WTC11 (cell line): Measurements from ENCODE around the gene IDE. TPM values are rescaled to one million over a fixed set of nuclear protein-coding genes. Genes with fewer than 3 reads are reported as not detected.

Experiments
- ATAC-seq: fragments of 200-7000 bp; cut with Tn5 transposase; 2 replicates; pipeline ENCODE4 v1.10.0; 2021; ENCODE audit warnings: mild to moderate bottlenecking, moderate library complexity
- CTCF ChIA-PET: fragments of 300-600 bp; sonication (Branson Sonifier 250); formaldehyde crosslinking; loops from one replicate; lab custom pipeline; 2021; ENCODE audit warnings: antibody characterized with exemption; lab: Charles Lee
- POLR2A ChIA-PET: fragments of 350-600 bp; sonication (Branson Sonifier 250); formaldehyde crosslinking; loops from one replicate; lab custom pipeline; 2021; ENCODE audit warnings: antibody characterized with exemption; lab: Charles Lee
- DNase-seq: peaks from one replicate; pipeline ENCODE4 v3.0.0; 2021; ENCODE audit warnings: low spot score
- H3K27ac Mint-ChIP-seq: 2 replicates; pipeline ENCODE4 v1.8.0; 2021; ENCODE audit warnings: mixed read lengths
- H3K27me3 Mint-ChIP-seq: 2 replicates; pipeline ENCODE4 v1.8.0; 2021; ENCODE audit warnings: low read depth, mild to moderate bottlenecking, moderate library complexity, mixed read lengths
- H3K36me3 Mint-ChIP-seq: 2 replicates; pipeline ENCODE4 v1.8.0; 2021; ENCODE audit warnings: mixed read lengths
- H3K4me1 Mint-ChIP-seq: 2 replicates; pipeline ENCODE4 v1.8.0; 2022; ENCODE audit warnings: mixed read lengths
- H3K4me3 Mint-ChIP-seq: 2 replicates; pipeline ENCODE4 v1.8.0; 2021; ENCODE audit warnings: mild to moderate bottlenecking, moderate library complexity, mixed read lengths
- H3K9me3 Mint-ChIP-seq: 2 replicates; pipeline ENCODE4 v1.8.0; 2021; ENCODE audit warnings: mixed read lengths
- ELF4 ChIP-seq: sonication (generic); formaldehyde crosslinking; IDR thresholded peaks from 2 replicates; pipeline ENCODE4 v1.8.1; 2022; ENCODE audit warnings: low read depth, mild to moderate bottlenecking, moderate library complexity, missing genetic modification reagents
- FOXP1 ChIP-seq: sonication (generic); formaldehyde crosslinking; IDR thresholded peaks from 2 replicates; pipeline ENCODE4 v1.8.0; 2022; ENCODE audit warnings: missing genetic modification reagents, mild to moderate bottlenecking, moderate library complexity, borderline replicate concordance
- GTF2I ChIP-seq: fragments of 250-450 bp; sonication (Bioruptor Pico); conservative IDR thresholded peaks from 2 replicates; pipeline ENCODE4 v1.4.0; 2021; ENCODE audit warnings: mild to moderate bottlenecking
- MYBL2 ChIP-seq: sonication (generic); formaldehyde crosslinking; IDR thresholded peaks from 2 replicates; pipeline ENCODE4 v1.8.1; 2023; ENCODE audit warnings: mild to moderate bottlenecking, moderate library complexity, missing genetic modification reagents
- SOX15 ChIP-seq: fragments of 250-450 bp; sonication (Bioruptor Pico); IDR thresholded peaks from 2 replicates; pipeline ENCODE4 v1.9.0; 2021; ENCODE audit warnings: mild to moderate bottlenecking
- SP1 ChIP-seq: sonication (generic); formaldehyde crosslinking; conservative IDR thresholded peaks from 2 replicates; pipeline ENCODE4 v1.8.1; 2022; ENCODE audit warnings: missing genetic modification reagents
- ZBTB21 ChIP-seq: sonication (generic); formaldehyde crosslinking; IDR thresholded peaks from 2 replicates; pipeline ENCODE4 v1.8.1; 2023; ENCODE audit warnings: mild to moderate bottlenecking, missing genetic modification reagents, borderline replicate concordance
- ZNF121 ChIP-seq: sonication (generic); formaldehyde crosslinking; IDR thresholded peaks from 2 replicates; pipeline ENCODE4 v1.8.0; 2023; ENCODE audit warnings: missing genetic modification reagents
- ZNF138 ChIP-seq: sonication (generic); formaldehyde crosslinking; conservative IDR thresholded peaks from 2 replicates; pipeline ENCODE4 v1.8.1; 2022; ENCODE audit warnings: mild to moderate bottlenecking, moderate library complexity, missing genetic modification reagents
- ZNF263 ChIP-seq: sonication (generic); formaldehyde crosslinking; IDR thresholded peaks from 2 replicates; pipeline ENCODE4 v1.8.1; 2022; ENCODE audit warnings: low read depth, mild to moderate bottlenecking, moderate library complexity, missing genetic modification reagents
- ZNF317 ChIP-seq: sonication (generic); formaldehyde crosslinking; IDR thresholded peaks from 2 replicates; pipeline ENCODE4 v1.8.1; 2023; ENCODE audit warnings: low read depth, mild to moderate bottlenecking, moderate library complexity, missing genetic modification reagents, borderline replicate concordance
- total RNA-seq: library from RNA; stranded (reverse); gene quantifications from 3 replicates; pipeline ENCODE4 v1.2.3, GENCODE V29; 2021
- TF ChIP-seq, protein P1 (sequence below): sonication (generic); formaldehyde crosslinking; IDR thresholded peaks from 2 replicates; pipeline ENCODE4 v1.8.1; 2023; ENCODE audit warnings: mild to moderate bottlenecking, missing genetic modification reagents
- TF ChIP-seq, protein P2 (sequence below): sonication (generic); formaldehyde crosslinking; IDR thresholded peaks from 2 replicates; pipeline ENCODE4 v1.8.0; 2022; ENCODE audit warnings: mild to moderate bottlenecking, missing genetic modification reagents
- TF ChIP-seq, protein P3 (sequence below): sonication (generic); formaldehyde crosslinking; IDR thresholded peaks from 2 replicates; pipeline ENCODE4 v1.8.0; 2023; ENCODE audit warnings: mild to moderate bottlenecking, missing genetic modification reagents
- TF ChIP-seq, protein P4 (sequence below): sonication (generic); formaldehyde crosslinking; IDR thresholded peaks from 2 replicates; pipeline ENCODE4 v1.8.1; 2023; ENCODE audit warnings: mild to moderate bottlenecking, missing genetic modification reagents, moderate library complexity
- TF ChIP-seq, protein P5 (sequence below): sonication (generic); formaldehyde crosslinking; IDR thresholded peaks from 2 replicates; pipeline ENCODE4 v1.8.0; 2022; ENCODE audit warnings: mild to moderate bottlenecking, missing genetic modification reagents
- TF ChIP-seq, protein P6 (sequence below): fragments of 250-450 bp; sonication (Bioruptor Pico); IDR thresholded peaks from 2 replicates; pipeline ENCODE4 v1.9.0; 2021; ENCODE audit warnings: moderate library complexity, mild to moderate bottlenecking, inconsistent platforms, borderline replicate concordance
- TF ChIP-seq, protein P7 (sequence below): sonication (generic); formaldehyde crosslinking; IDR thresholded peaks from 2 replicates; pipeline ENCODE4 v1.8.1; 2023; ENCODE audit warnings: mild to moderate bottlenecking, missing genetic modification reagents, moderate library complexity
- TF ChIP-seq, protein P8 (sequence below): sonication (generic); formaldehyde crosslinking; IDR thresholded peaks from 2 replicates; pipeline ENCODE4 v1.8.1; 2022; ENCODE audit warnings: low read depth, missing genetic modification reagents, borderline replicate concordance
- TF ChIP-seq, protein P9 (sequence below): sonication (generic); formaldehyde crosslinking; IDR thresholded peaks from 2 replicates; pipeline ENCODE4 v1.8.0; 2022; ENCODE audit warnings: mild to moderate bottlenecking, missing genetic modification reagents
- TF ChIP-seq, protein P10 (sequence below): fragments of 250-450 bp; sonication (Bioruptor Pico); IDR thresholded peaks from 2 replicates; pipeline ENCODE4 v1.8.0; 2021; ENCODE audit warnings: mild to moderate bottlenecking

Gene IDE
- total RNA-seq, 1 experiment from 2014 or later: 50.5 TPM

DNA sequence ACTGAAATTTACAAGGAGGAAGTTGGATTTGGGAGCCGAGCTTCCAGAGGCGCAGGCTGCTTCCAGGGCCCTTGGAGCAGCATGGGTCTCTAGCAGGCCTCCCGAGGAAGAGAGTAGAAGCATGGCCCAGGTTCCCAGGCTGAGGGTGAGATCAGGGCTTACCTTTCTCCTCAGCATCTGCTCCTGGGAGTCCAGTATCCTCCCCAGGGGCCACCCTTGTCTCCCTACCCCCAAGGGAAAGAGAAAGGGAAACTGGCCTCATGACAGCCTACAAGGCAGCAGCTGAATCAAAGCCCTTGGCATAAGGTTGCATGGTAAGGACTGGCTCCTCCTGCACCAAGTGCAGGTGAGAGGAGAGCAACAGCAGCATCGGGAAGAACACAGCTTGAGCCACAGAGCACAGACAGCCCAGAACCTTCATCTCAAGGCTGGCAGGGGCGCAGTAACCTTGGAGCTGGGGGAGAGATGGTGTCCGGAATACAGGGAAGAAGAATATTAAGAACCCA lies 168.4 kb downstream of the IDE start:
- H3K27me3 Mint-ChIP-seq: no peaks in the 10 kb centered on the region; the same call in 1 of the 2 replicates
- no peak for DNase-seq
- TF ChIP-seq, protein P1, sequence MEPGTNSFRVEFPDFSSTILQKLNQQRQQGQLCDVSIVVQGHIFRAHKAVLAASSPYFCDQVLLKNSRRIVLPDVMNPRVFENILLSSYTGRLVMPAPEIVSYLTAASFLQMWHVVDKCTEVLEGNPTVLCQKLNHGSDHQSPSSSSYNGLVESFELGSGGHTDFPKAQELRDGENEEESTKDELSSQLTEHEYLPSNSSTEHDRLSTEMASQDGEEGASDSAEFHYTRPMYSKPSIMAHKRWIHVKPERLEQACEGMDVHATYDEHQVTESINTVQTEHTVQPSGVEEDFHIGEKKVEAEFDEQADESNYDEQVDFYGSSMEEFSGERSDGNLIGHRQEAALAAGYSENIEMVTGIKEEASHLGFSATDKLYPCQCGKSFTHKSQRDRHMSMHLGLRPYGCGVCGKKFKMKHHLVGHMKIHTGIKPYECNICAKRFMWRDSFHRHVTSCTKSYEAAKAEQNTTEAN (CRISPR knock-in tag): no peak
- TF ChIP-seq, protein P2, sequence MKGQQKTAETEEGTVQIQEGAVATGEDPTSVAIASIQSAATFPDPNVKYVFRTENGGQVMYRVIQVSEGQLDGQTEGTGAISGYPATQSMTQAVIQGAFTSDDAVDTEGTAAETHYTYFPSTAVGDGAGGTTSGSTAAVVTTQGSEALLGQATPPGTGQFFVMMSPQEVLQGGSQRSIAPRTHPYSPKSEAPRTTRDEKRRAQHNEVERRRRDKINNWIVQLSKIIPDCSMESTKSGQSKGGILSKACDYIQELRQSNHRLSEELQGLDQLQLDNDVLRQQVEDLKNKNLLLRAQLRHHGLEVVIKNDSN (CRISPR knock-in tag): no peak
- TF ChIP-seq ZNF317: no peak
- TF ChIP-seq ZNF263: no peak
- TF ChIP-seq ELF4 (CRISPR knock-in tag): no peak
- TF ChIP-seq, protein P3, sequence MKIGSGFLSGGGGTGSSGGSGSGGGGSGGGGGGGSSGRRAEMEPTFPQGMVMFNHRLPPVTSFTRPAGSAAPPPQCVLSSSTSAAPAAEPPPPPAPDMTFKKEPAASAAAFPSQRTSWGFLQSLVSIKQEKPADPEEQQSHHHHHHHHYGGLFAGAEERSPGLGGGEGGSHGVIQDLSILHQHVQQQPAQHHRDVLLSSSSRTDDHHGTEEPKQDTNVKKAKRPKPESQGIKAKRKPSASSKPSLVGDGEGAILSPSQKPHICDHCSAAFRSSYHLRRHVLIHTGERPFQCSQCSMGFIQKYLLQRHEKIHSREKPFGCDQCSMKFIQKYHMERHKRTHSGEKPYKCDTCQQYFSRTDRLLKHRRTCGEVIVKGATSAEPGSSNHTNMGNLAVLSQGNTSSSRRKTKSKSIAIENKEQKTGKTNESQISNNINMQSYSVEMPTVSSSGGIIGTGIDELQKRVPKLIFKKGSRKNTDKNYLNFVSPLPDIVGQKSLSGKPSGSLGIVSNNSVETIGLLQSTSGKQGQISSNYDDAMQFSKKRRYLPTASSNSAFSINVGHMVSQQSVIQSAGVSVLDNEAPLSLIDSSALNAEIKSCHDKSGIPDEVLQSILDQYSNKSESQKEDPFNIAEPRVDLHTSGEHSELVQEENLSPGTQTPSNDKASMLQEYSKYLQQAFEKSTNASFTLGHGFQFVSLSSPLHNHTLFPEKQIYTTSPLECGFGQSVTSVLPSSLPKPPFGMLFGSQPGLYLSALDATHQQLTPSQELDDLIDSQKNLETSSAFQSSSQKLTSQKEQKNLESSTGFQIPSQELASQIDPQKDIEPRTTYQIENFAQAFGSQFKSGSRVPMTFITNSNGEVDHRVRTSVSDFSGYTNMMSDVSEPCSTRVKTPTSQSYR (CRISPR knock-in tag): no peak
- TF ChIP-seq, protein P4, sequence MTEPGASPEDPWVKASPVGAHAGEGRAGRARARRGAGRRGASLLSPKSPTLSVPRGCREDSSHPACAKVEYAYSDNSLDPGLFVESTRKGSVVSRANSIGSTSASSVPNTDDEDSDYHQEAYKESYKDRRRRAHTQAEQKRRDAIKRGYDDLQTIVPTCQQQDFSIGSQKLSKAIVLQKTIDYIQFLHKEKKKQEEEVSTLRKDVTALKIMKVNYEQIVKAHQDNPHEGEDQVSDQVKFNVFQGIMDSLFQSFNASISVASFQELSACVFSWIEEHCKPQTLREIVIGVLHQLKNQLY: no peak
- no peak for TF ChIP-seq GTF2I (CRISPR knock-in tag)
- TF ChIP-seq SOX15 (CRISPR knock-in tag): no peak
- TF ChIP-seq, protein P5, sequence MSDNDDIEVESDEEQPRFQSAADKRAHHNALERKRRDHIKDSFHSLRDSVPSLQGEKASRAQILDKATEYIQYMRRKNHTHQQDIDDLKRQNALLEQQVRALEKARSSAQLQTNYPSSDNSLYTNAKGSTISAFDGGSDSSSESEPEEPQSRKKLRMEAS (CRISPR knock-in tag): no peak
- TF ChIP-seq, protein P6, sequence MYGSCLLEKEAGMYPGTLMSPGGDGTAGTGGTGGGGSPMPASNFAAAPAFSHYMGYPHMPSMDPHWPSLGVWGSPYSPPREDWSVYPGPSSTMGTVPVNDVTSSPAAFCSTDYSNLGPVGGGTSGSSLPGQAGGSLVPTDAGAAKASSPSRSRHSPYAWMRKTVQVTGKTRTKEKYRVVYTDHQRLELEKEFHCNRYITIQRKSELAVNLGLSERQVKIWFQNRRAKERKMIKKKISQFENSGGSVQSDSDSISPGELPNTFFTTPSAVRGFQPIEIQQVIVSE (CRISPR knock-in tag): no peak
- TF ChIP-seq, all 79 proteins: peak for 0
- H3K36me3 Mint-ChIP-seq: no peaks in the 10 kb centered on the region
- H3K27ac Mint-ChIP-seq: no peak overlapping the region
- ChIA-PET CTCF (interaction anchor here (0.8 to 1.5 kb wide), 3 partner anchors 15 to 318 kb away, joined by 3 to 4 read pairs (median 3); no protein-coding TSS in a partner anchor), POLR2A (no interaction called here)
- peak; percentile 66 for ATAC-seq
- peaks cover 18% of the 10 kb centered on the region for H3K4me1 Mint-ChIP-seq
- H3K4me3 Mint-ChIP-seq: no peak overlapping the region
- no peaks in the 10 kb centered on the region for H3K9me3 Mint-ChIP-seq

DNA sequence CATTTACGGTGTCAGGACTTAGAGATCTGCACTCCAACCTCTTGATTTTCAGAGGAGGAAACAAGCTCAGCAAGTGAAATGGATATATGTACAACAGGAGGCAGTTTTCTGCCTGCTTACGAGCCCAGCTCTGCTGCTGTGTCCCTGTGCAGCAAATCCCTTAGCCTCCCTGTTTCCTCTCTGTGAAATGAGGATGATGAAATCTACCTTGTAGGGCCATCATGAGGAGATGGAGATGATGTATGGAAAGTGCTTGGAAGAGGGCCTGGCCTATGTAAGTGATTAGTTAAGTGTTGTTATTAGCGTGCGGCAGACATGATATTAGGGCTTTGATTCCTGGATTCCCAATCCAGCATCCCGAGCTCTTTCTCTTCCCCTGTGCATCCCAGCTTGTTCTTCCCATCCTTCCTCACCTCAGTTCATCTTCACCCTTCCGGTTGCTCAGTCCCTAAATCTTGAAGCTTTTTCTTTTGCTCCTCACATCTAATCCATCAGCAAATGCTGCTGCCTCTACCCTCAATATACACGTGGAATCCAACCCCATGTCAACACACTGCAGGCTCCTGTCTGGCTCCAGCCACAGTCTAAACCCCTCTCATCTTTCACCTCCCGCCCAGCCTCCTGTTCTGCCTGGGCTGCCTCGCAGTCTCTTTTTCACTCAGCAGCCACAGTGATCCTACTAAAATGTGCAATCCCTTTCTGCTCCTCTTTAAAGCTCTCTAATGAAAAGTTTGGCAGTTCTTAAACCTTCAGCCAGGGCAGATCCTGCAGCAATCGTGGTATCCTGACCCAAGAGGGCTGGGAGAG lies 169.1 kb downstream of the IDE start:
- Mint-ChIP-seq H3K4me1 (peaks cover 18% of the 10 kb centered on the region), H3K4me3 (no peak overlapping the region), H3K9me3 (no peaks in the 10 kb centered on the region), H3K27ac (no peak overlapping the region), H3K36me3 (no peaks in the 10 kb centered on the region), H3K27me3 (no peaks in the 10 kb centered on the region; the same call in 1 of the 2 replicates)
- ChIA-PET POLR2A (no interaction called here), CTCF (interaction anchor here (0.8 to 1.5 kb wide), 2 partner anchors 16 to 317 kb away, joined by 3 to 4 read pairs; no protein-coding TSS in a partner anchor)
- ATAC-seq: peak; percentile 46
- no peak for DNase-seq
- TF ChIP-seq, protein P7, sequence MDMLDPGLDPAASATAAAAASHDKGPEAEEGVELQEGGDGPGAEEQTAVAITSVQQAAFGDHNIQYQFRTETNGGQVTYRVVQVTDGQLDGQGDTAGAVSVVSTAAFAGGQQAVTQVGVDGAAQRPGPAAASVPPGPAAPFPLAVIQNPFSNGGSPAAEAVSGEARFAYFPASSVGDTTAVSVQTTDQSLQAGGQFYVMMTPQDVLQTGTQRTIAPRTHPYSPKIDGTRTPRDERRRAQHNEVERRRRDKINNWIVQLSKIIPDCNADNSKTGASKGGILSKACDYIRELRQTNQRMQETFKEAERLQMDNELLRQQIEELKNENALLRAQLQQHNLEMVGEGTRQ (CRISPR knock-in tag): no peak
- no peak for TF ChIP-seq ZBTB21 (CRISPR knock-in tag)
- no peak for TF ChIP-seq SP1 (CRISPR knock-in tag)
- TF ChIP-seq, protein P8, sequence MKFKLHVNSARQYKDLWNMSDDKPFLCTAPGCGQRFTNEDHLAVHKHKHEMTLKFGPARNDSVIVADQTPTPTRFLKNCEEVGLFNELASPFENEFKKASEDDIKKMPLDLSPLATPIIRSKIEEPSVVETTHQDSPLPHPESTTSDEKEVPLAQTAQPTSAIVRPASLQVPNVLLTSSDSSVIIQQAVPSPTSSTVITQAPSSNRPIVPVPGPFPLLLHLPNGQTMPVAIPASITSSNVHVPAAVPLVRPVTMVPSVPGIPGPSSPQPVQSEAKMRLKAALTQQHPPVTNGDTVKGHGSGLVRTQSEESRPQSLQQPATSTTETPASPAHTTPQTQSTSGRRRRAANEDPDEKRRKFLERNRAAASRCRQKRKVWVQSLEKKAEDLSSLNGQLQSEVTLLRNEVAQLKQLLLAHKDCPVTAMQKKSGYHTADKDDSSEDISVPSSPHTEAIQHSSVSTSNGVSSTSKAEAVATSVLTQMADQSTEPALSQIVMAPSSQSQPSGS (CRISPR knock-in tag): no peak
- TF ChIP-seq ZNF121 (CRISPR knock-in tag): no peak
- TF ChIP-seq, protein P9, sequence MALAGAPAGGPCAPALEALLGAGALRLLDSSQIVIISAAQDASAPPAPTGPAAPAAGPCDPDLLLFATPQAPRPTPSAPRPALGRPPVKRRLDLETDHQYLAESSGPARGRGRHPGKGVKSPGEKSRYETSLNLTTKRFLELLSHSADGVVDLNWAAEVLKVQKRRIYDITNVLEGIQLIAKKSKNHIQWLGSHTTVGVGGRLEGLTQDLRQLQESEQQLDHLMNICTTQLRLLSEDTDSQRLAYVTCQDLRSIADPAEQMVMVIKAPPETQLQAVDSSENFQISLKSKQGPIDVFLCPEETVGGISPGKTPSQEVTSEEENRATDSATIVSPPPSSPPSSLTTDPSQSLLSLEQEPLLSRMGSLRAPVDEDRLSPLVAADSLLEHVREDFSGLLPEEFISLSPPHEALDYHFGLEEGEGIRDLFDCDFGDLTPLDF (CRISPR knock-in tag): no peak
- TF ChIP-seq ZNF138: no peak
- TF ChIP-seq, protein P10, sequence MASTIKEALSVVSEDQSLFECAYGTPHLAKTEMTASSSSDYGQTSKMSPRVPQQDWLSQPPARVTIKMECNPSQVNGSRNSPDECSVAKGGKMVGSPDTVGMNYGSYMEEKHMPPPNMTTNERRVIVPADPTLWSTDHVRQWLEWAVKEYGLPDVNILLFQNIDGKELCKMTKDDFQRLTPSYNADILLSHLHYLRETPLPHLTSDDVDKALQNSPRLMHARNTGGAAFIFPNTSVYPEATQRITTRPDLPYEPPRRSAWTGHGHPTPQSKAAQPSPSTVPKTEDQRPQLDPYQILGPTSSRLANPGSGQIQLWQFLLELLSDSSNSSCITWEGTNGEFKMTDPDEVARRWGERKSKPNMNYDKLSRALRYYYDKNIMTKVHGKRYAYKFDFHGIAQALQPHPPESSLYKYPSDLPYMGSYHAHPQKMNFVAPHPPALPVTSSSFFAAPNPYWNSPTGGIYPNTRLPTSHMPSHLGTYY: no peak
- TF ChIP-seq ZNF263: no peak
- no peak for TF ChIP-seq FOXP1 (CRISPR knock-in tag)
- no peak for TF ChIP-seq MYBL2 (CRISPR knock-in tag)
